ENCODE data around the gene ABI2.
"Not testable (repeated sequence)": the region's sequence is repeated elsewhere in the genome, so short reads cannot be mapped to it uniquely, and the experiment has no call there.

The ABI2 gene

GRCh38 chr2:203327901-203328759 lies at the start of gene ABI2:
Gene ABI2 (plus strand): TSS chr2:203328394. CDS start chr2:203328515, 121 bp downstream.
- peak; percentile 74 for DNase-seq (ENCODE audit: low spot score)

GRCh38 chr2:203279288-203279687 lies 48.9 kb upstream of the ABI2 start:
- DNase-seq (ENCODE audit: low spot score), result peak; percentile 20

GRCh38 chr2:203280428-203281064 lies 47.6 kb upstream of the ABI2 start:
- DNase-seq (ENCODE audit: low spot score), result no peak

GRCh38 chr2:203282101-203282500 lies 46.1 kb upstream of the ABI2 start:
- no peak for DNase-seq (ENCODE audit: low spot score)

GRCh38 chr2:203286532-203286931 lies 41.7 kb upstream of the ABI2 start:
- DNase-seq (ENCODE audit: low spot score), result no peak

GRCh38 chr2:203301667-203302066 lies 26.5 kb upstream of the ABI2 start:
- no peak for DNase-seq (ENCODE audit: low spot score)

- DNase-seq (ENCODE audit: low spot score), result not testable (repeated sequence)
Measured at GRCh38 chr2:203302586-203302985, 25.6 kb upstream of the ABI2 start.

- DNase-seq (ENCODE audit: low spot score), result no peak
Measured at GRCh38 chr2:203310688-203311436, 17.3 kb upstream of the ABI2 start.

GRCh38 chr2:203326356-203326755 lies 1.8 kb upstream of the ABI2 start:
- DNase-seq (ENCODE audit: low spot score), result no peak

- peak; percentile 10 for DNase-seq (ENCODE audit: low spot score)
Measured at GRCh38 chr2:203327582-203327900, 653 bp upstream of the ABI2 start.

GRCh38 chr2:203328760-203329540 lies 756 bp downstream of the ABI2 start:
- DNase-seq (ENCODE audit: low spot score), result peak; percentile 44

GRCh38 chr2:203330434-203330833 lies 2.2 kb downstream of the ABI2 start:
- no peak for DNase-seq (ENCODE audit: low spot score)

- no peak for DNase-seq (ENCODE audit: low spot score)
Measured at GRCh38 chr2:203338322-203338721, 10.1 kb downstream of the ABI2 start.

GRCh38 chr2:203340791-203341487 lies 12.7 kb downstream of the ABI2 start:
- DNase-seq (ENCODE audit: low spot score), result no peak

- no peak for DNase-seq (ENCODE audit: low spot score)
Measured at GRCh38 chr2:203341741-203342310, 13.6 kb downstream of the ABI2 start.

- not testable (repeated sequence) for DNase-seq (ENCODE audit: low spot score)
Measured at GRCh38 chr2:203342374-203342773, 14.2 kb downstream of the ABI2 start.

- DNase-seq (ENCODE audit: low spot score), result no peak
Measured at GRCh38 chr2:203344667-203345066, 16.5 kb downstream of the ABI2 start.

- DNase-seq (ENCODE audit: low spot score), result no peak
Measured at GRCh38 chr2:203346612-203347011, 18.4 kb downstream of the ABI2 start.

GRCh38 chr2:203347375-203347774 lies 19.2 kb downstream of the ABI2 start:
- DNase-seq (ENCODE audit: low spot score), result no peak

- no peak for DNase-seq (ENCODE audit: low spot score)
Measured at GRCh38 chr2:203352604-203353255, 24.5 kb downstream of the ABI2 start.

- DNase-seq (ENCODE audit: low spot score), result no peak
Measured at GRCh38 chr2:203354966-203355365, 26.8 kb downstream of the ABI2 start.
